Endothelial cell of umbilical vein (primary cell): ENCODE data around the gene MAPK8. TPM values are rescaled to one million over a fixed set of nuclear protein-coding genes. Genes with fewer than 3 reads are reported as not detected.

Experiments used
- BruUV-seq: library from RNA; stranded (reverse); fragments of 400-500 nt; replicated peaks from 2 replicates; lab custom pipeline; 2021; lab: Mats Ljungman, UMichigan
- CTCF ChIA-PET: fragments of 300-600, 350-600 bp; sonication (Branson Sonifier 250); formaldehyde crosslinking; loops from one replicate; lab custom pipeline; 2021; ENCODE audit warnings: antibody characterized with exemption, inconsistent platforms; lab: Charles Lee
- POLR2A ChIA-PET: fragments of 300-600, 350-600 bp; sonication (Branson Sonifier 250); formaldehyde crosslinking; loops from one replicate; lab custom pipeline; 2021; ENCODE audit warnings: antibody characterized with exemption, inconsistent platforms; lab: Charles Lee
- DNase-seq: peaks from one replicate; pipeline ENCODE4 v3.0.0-alpha.2; 2011; ENCODE audit warnings: low read depth, low spot score
- FAIRE-seq: peaks from 2 replicates; lab custom pipeline; 2011; peaks lifted over from hg19 to GRCh38; lab: Jason Lieb, UNC
- H2AFZ ChIP-seq: 2 replicates; pipeline ENCODE4 v1.6.0; 2012; ENCODE audit warnings: low read depth, low read length, control low read depth, inconsistent platforms
- H3K27ac ChIP-seq: 2 replicates; pipeline ENCODE4 v1.5.1; 2011; ENCODE audit warnings: low read depth, mild to moderate bottlenecking, control low read depth, low read length, moderate library complexity; ENCODE audit not compliant: insufficient read depth
- H3K27me3 ChIP-seq, 2 experiments: 2 replicates each; pipeline versions ENCODE4 v1.6.0 to v1.6.1; 2011; ENCODE audit warnings: low read length in 2 of 2, mixed read lengths in 1 of 2; ENCODE audit not compliant: control insufficient read depth in 2 of 2, insufficient read depth in 2 of 2
- H3K36me3 ChIP-seq, 2 experiments: 2 replicates in 1 of 2; 3 replicates in 1 of 2; pipeline ENCODE4 v1.5.1; 2011; ENCODE audit warnings: low read length in 2 of 2, mild to moderate bottlenecking in 1 of 2, moderate library complexity in 1 of 2; ENCODE audit not compliant: control insufficient read depth in 2 of 2, insufficient read depth in 2 of 2; ENCODE audit errors: extremely low read depth in 1 of 2
- H3K4me1 ChIP-seq: 3 replicates; pipeline ENCODE4 v1.5.1; 2011; ENCODE audit warnings: mild to moderate bottlenecking, low read length; ENCODE audit not compliant: control insufficient read depth, insufficient read depth; ENCODE audit errors: extremely low read depth
- H3K4me2 ChIP-seq: 2 replicates; pipeline ENCODE4 v1.6.1; 2011; ENCODE audit warnings: low read length, control low read depth, mixed read lengths; ENCODE audit not compliant: insufficient read depth
- H3K4me3 ChIP-seq, 3 experiments: fragments of 200-600 bp in 1 of 3; sonication (generic), shearing (Covaris generic) in 1 of 3; replicated peaks in 1 of 3; 2 replicates each; pipeline ENCODE4 v1.5.1; 2011 to 2016; ENCODE audit warnings: control low read depth in 3 of 3, low read length in 3 of 3, mild to moderate bottlenecking in 2 of 3, inconsistent platforms in 1 of 3, low read depth in 1 of 3, moderate library complexity in 1 of 3; ENCODE audit not compliant: insufficient read depth in 1 of 3
- H3K79me2 ChIP-seq: 2 replicates; pipeline ENCODE4 v1.6.0; 2012; ENCODE audit warnings: low read length, inconsistent platforms; ENCODE audit not compliant: control insufficient read depth, insufficient read depth
- H3K9ac ChIP-seq: replicated peaks from 2 replicates; pipeline ENCODE3; 2011; ENCODE audit warnings: low read length, control low read depth; ENCODE audit not compliant: insufficient read depth; ENCODE audit errors: extremely low read depth
- H3K9me1 ChIP-seq: replicated peaks from 3 replicates; pipeline ENCODE4 v1.6.0; 2011; ENCODE audit warnings: mild to moderate bottlenecking, low read length; ENCODE audit not compliant: control insufficient read depth, insufficient read depth; ENCODE audit errors: extremely low read depth
- H3K9me3 ChIP-seq: replicated peaks from 2 replicates; pipeline ENCODE4 v1.5.1; 2012; ENCODE audit warnings: low read length, inconsistent platforms; ENCODE audit not compliant: control insufficient read depth, insufficient read depth
- H4K20me1 ChIP-seq: replicated peaks from 2 replicates; pipeline ENCODE3; 2011; ENCODE audit warnings: mild to moderate bottlenecking, low read length; ENCODE audit not compliant: control insufficient read depth, insufficient read depth; ENCODE audit errors: extremely low read depth
- EZH2 ChIP-seq: IDR thresholded peaks from 2 replicates; pipeline ENCODE4 v1.6.1; 2012; ENCODE audit warnings: borderline replicate concordance, low read depth, mild to moderate bottlenecking, moderate library complexity, low read length, inconsistent platforms; ENCODE audit not compliant: severe bottlenecking
- FOS ChIP-seq: IDR thresholded peaks from 2 replicates; pipeline ENCODE4 v1.6.1; 2011; ENCODE audit warnings: mild to moderate bottlenecking, low read length, moderate library complexity, borderline replicate concordance; ENCODE audit not compliant: insufficient read depth
- GATA2 ChIP-seq: IDR thresholded peaks from 2 replicates; pipeline ENCODE4 v1.7.0; 2011; ENCODE audit warnings: low read depth, mild to moderate bottlenecking, moderate library complexity, mixed read lengths, low read length; ENCODE audit not compliant: insufficient read length, insufficient read depth
- JUN ChIP-seq: IDR thresholded peaks from 2 replicates; pipeline ENCODE4 v1.6.1; 2011; ENCODE audit warnings: borderline replicate concordance, low read depth; ENCODE audit not compliant: insufficient read length, insufficient read depth
- MAX ChIP-seq: IDR thresholded peaks from 2 replicates; pipeline ENCODE4 v1.6.1; 2011; ENCODE audit not compliant: insufficient read depth, insufficient read length
- MYC ChIP-seq: IDR thresholded peaks from one replicate; pipeline ENCODE4 v1.6.1; 2011; ENCODE audit warnings: mild to moderate bottlenecking, low read depth, low read length
- POLR2A ChIP-seq: IDR thresholded peaks from 2 replicates; pipeline ENCODE4 v1.6.1; 2012; ENCODE audit warnings: low read depth, mild to moderate bottlenecking, control low read depth, low read length
- POLR2AphosphoS5 ChIP-seq: IDR thresholded peaks from 2 replicates; pipeline ENCODE4 v1.6.1; 2012; ENCODE audit warnings: low read depth, mild to moderate bottlenecking, control low read depth, low read length, moderate library complexity; ENCODE audit not compliant: insufficient read depth
- dilution Hi-C: fragments of 300-500 bp; cut with MboI; formaldehyde crosslinking; loops from one replicate; pipeline ENCODE4 v1.15.0; 2019; ENCODE audit warnings: low sequenced_read_pairs; ENCODE audit not compliant: extremely low pct_ligation_motif_present
- intact Hi-C: fragments of 100-400 bp; cut with micrococcal nuclease; formaldehyde crosslinking; loops from one replicate; pipeline ENCODE4 v1.10.0; 2022
- polyA plus RNA-seq, 4 experiments: library from polyadenylated mRNA; depleted of rRNA in 3 of 4; stranded (reverse) in 3 of 4; unstranded in 1 of 4; fragments of >200 nt; gene quantifications; 2 replicates each; pipeline versions ENCODE4 v1.2.1 to v1.2.3, GENCODE V29; 2011 to 2012; ENCODE audit warnings: missing spikeins in 1 of 4
- total RNA-seq: library from RNA; stranded (reverse); gene quantifications from 2 replicates; pipeline ENCODE4 v1.2.3, GENCODE V29; 2021
- TF ChIP-seq, protein P1 (sequence below), 2 donors: IDR thresholded peaks; 1 replicate in 1 of 2; 2 replicates in 1 of 2; pipeline ENCODE4 v1.5.1; 2011; ENCODE audit warnings: low read length in 2 of 2, mild to moderate bottlenecking in 2 of 2, moderate library complexity in 2 of 2, control low read depth in 1 of 2, inconsistent platforms in 1 of 2, low read depth in 1 of 2; ENCODE audit not compliant: insufficient read depth in 1 of 2; ENCODE audit errors: extremely low read depth in 1 of 2

The MAPK8 gene
- total and polyA plus RNA-seq, 2 donors (not counting 3 experiments of a cell fraction or from before 2014, with no cell fraction given): 25.3 to 56.2 TPM

GRCh38 chr10:48336978-48337599, 30.6 kb downstream of the MAPK8 start:
- intact Hi-C loops: no loop called here

More at GRCh38 chr10:48336978-48337599, 30.6 kb downstream of the MAPK8 start:
- TF ChIP-seq POLR2A (no peak), MYC (no peak), MAX (no peak), POLR2AphosphoS5 (no peak), EZH2 (no peak), JUN (no peak), GATA2 (no peak), FOS (no peak)
- TF ChIP-seq, protein P1, sequence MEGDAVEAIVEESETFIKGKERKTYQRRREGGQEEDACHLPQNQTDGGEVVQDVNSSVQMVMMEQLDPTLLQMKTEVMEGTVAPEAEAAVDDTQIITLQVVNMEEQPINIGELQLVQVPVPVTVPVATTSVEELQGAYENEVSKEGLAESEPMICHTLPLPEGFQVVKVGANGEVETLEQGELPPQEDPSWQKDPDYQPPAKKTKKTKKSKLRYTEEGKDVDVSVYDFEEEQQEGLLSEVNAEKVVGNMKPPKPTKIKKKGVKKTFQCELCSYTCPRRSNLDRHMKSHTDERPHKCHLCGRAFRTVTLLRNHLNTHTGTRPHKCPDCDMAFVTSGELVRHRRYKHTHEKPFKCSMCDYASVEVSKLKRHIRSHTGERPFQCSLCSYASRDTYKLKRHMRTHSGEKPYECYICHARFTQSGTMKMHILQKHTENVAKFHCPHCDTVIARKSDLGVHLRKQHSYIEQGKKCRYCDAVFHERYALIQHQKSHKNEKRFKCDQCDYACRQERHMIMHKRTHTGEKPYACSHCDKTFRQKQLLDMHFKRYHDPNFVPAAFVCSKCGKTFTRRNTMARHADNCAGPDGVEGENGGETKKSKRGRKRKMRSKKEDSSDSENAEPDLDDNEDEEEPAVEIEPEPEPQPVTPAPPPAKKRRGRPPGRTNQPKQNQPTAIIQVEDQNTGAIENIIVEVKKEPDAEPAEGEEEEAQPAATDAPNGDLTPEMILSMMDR (IDR thresholded peaks at IDR 0.05; ENCODE audit: extremely low read depth in 1 of 2, insufficient read depth in 1 of 2, low read depth in 1 of 2, low read length in 2 of 2): no peak
- CTCF ChIA-PET: interaction anchor here (0.8 kb wide), 1 partner anchor 27 kb away, joined by 3 read pairs; no protein-coding TSS in a partner anchor
- Histone ChIP-seq H3K9me1 (no peaks in the 10 kb centered on the region), H3K27me3 (no peaks in the 10 kb centered on the region), H3K79me2 (peaks cover 8% of the 10 kb centered on the region), H3K9ac (no peak overlapping the region), H3K4me1 (no peaks in the 10 kb centered on the region), H3K4me2 (no peak overlapping the region), H3K4me3 (no peak overlapping the region), H3K36me3 (no peaks in the 10 kb centered on the region), H2AFZ (no peak overlapping the region), H3K9me3 (no peaks in the 10 kb centered on the region), H3K27ac (no peak overlapping the region), H4K20me1 (no peaks in the 10 kb centered on the region)
- dilution Hi-C loops: no loop called here
- POLR2A ChIA-PET: no interaction called here
- FAIRE-seq (no peak), DNase-seq (no peak)
- no TSS peak for BruUV-seq
